Chondrocyte (in vitro differentiated cells): Measurements from ENCODE around the gene COPE. TPM values are rescaled to one million over a fixed set of nuclear protein-coding genes. Genes with fewer than 3 reads are reported as not detected.

Experiments used
- DNase-seq: peaks from one replicate; pipeline ENCODE4 v3.0.0; 2021; ENCODE audit warnings: mixed read lengths, low spot score
- H3K27ac Mint-ChIP-seq: one replicate; pipeline ENCODE4 v1.8.0; 2021; ENCODE audit warnings: mild to moderate bottlenecking, moderate library complexity, mixed read lengths; ENCODE audit not compliant: unreplicated experiment
- H3K27me3 Mint-ChIP-seq: 2 replicates; pipeline ENCODE4 v1.8.0; 2021; ENCODE audit warnings: low read depth, mixed read lengths
- H3K36me3 Mint-ChIP-seq: 2 replicates; pipeline ENCODE4 v1.8.0; 2021; ENCODE audit warnings: low read depth, mixed read lengths
- H3K4me1 Mint-ChIP-seq: 2 replicates; pipeline ENCODE4 v1.8.0; 2021; ENCODE audit warnings: low read depth, mild to moderate bottlenecking, mixed read lengths
- H3K4me3 Mint-ChIP-seq: one replicate; pipeline ENCODE4 v1.8.0; 2021; ENCODE audit warnings: mild to moderate bottlenecking, moderate library complexity, mixed read lengths; ENCODE audit not compliant: unreplicated experiment
- H3K9me3 Mint-ChIP-seq: 2 replicates; pipeline ENCODE4 v1.8.0; 2021; ENCODE audit warnings: low read depth, mixed read lengths
- total RNA-seq: library from RNA; stranded (reverse); gene quantifications from 3 replicates; pipeline ENCODE4 v1.2.1, GENCODE V29; 2021
- TF ChIP-seq, protein P1 (sequence below): fragments of 200-600 bp; sonication (generic); IDR thresholded peaks from 2 replicates; pipeline ENCODE4 v1.5.0; 2021; ENCODE audit warnings: antibody characterized with exemption, mild to moderate bottlenecking, moderate library complexity

COPE gene
- total RNA-seq, 1 donor from 2014 or later, result 175 TPM

DNA sequence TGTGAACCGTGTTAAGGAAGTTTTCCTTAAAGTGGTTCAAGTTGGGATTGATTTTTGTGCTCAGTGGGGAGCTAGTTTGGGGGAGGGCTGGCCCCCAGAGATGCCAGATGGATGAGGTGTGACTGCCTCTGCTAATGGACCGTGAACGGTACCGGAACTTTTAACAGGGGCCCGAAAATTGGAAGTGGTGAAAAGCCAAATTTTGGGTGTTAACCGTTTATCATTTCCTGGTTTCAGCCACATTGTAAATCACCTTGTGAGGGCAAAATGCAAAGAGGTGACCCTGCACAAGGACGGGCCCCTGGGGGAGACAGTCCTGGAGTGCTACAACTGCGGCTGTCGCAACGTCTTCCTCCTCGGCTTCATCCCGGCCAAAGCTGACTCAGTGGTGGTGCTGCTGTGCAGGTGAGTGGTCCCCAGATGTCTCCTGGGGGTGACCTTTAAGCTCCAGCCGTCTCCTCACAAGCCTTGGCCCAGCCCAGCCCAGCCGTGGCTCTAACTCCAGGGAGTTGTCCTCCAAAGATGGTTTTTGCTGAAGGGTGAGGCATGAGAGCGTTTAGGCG lies 69.3 kb downstream of the COPE start:
- Mint-ChIP-seq H3K27ac (no peak overlapping the region), H3K4me3 (no peak overlapping the region), H3K9me3 (no peaks in the 10 kb centered on the region), H3K27me3 (no peaks in the 10 kb centered on the region), H3K4me1 (peaks cover 19% of the 10 kb centered on the region), H3K36me3 (peaks cover 10% of the 10 kb centered on the region)
- TF ChIP-seq, protein P1, sequence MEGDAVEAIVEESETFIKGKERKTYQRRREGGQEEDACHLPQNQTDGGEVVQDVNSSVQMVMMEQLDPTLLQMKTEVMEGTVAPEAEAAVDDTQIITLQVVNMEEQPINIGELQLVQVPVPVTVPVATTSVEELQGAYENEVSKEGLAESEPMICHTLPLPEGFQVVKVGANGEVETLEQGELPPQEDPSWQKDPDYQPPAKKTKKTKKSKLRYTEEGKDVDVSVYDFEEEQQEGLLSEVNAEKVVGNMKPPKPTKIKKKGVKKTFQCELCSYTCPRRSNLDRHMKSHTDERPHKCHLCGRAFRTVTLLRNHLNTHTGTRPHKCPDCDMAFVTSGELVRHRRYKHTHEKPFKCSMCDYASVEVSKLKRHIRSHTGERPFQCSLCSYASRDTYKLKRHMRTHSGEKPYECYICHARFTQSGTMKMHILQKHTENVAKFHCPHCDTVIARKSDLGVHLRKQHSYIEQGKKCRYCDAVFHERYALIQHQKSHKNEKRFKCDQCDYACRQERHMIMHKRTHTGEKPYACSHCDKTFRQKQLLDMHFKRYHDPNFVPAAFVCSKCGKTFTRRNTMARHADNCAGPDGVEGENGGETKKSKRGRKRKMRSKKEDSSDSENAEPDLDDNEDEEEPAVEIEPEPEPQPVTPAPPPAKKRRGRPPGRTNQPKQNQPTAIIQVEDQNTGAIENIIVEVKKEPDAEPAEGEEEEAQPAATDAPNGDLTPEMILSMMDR, result no peak
- DNase-seq, result no peak

Other genes starting within 250 kb of the COPE start
- 14.6 to 17.2 TPM (median 15.5 TPM) in 3 replicates for gene CRTC1, start 235.7 kb downstream of the COPE start, total RNA-seq
- gene COMP, start 128.1 kb downstream of the COPE start, total RNA-seq, result 10.6 to 17.2 TPM (median 14.5 TPM) in 3 replicates
- gene UPF1, start 87.4 kb downstream of the COPE start, total RNA-seq, result 38.6 to 45.3 TPM (median 40.4 TPM) in 3 replicates
- gene CERS1, start 23.2 kb downstream of the COPE start, total RNA-seq, result 4.3 to 10.2 TPM (median 8.4 TPM) in 3 replicates
- 47.0 to 57.4 TPM (median 50.6 TPM) in 3 replicates for gene DDX49, start 328 bp upstream of the COPE start, total RNA-seq
- 34.5 to 54.7 TPM (median 50.6 TPM) in 3 replicates for gene HOMER3, start 21.8 kb upstream of the COPE start, total RNA-seq
- 63.8 to 87.4 TPM (median 66.4 TPM) in 3 replicates for gene SUGP2, start 114.1 kb upstream of the COPE start, total RNA-seq
- gene ARMC6, start 114.2 kb upstream of the COPE start, total RNA-seq, result 24.6 to 36.1 TPM (median 26.8 TPM) in 3 replicates
- 8.2 to 13.0 TPM (median 8.9 TPM) in 3 replicates for gene SLC25A42, start 144.6 kb upstream of the COPE start, total RNA-seq
- gene TMEM161A, start 219.1 kb upstream of the COPE start, total RNA-seq, result 21.9 to 27.1 TPM (median 26.0 TPM) in 3 replicates